LNCaP clone FGC (cell line): ENCODE results near the gene KMT2C.

Experiments used
- DNase-seq: peaks from one replicate; pipeline ENCODE4 v3.0.0-alpha.2; 2011; ENCODE audit warnings: low read depth
- H3K4me3 ChIP-seq: 2 replicates; pipeline ENCODE4 v1.5.1; 2011; ENCODE audit warnings: mild to moderate bottlenecking, low read depth, low read length, control low read depth
- CTCF ChIP-seq: IDR thresholded peaks from 2 replicates; pipeline ENCODE4 v1.5.1; 2012; ENCODE audit warnings: mild to moderate bottlenecking; ENCODE audit not compliant: control insufficient read depth, insufficient read depth; ENCODE audit errors: extremely low read depth

KMT2C gene

GRCh38 chr7:152341914-152342236 lies 93.9 kb downstream of the KMT2C start:
- DNase-seq = no peak
- no peak overlapping the region for H3K4me3 ChIP-seq
- no peak for TF ChIP-seq CTCF

GRCh38 chr7:152341039-152341913 lies 94.5 kb downstream of the KMT2C start:
- no peak overlapping the region for H3K4me3 ChIP-seq
- TF ChIP-seq CTCF = peak; percentile 63
- DNase-seq = no peak

- DNase-seq = no peak
- TF ChIP-seq CTCF = no peak
- H3K4me3 ChIP-seq = no peak overlapping the region
These were observed 95.6 kb downstream of the KMT2C start for GRCh38 chr7:152340161-152340560.

- no peak for TF ChIP-seq CTCF
- no peak for DNase-seq
- no peak overlapping the region for H3K4me3 ChIP-seq
These were observed 97.2 kb downstream of the KMT2C start for GRCh38 chr7:152338561-152338960.

- no peak for DNase-seq
- H3K4me3 ChIP-seq = no peak overlapping the region
- TF ChIP-seq CTCF = peak; percentile 60
These were observed 98.9 kb downstream of the KMT2C start for GRCh38 chr7:152336754-152337368.

- DNase-seq = no peak
- no peak overlapping the region for H3K4me3 ChIP-seq
- TF ChIP-seq CTCF = no peak
These were observed 99.8 kb downstream of the KMT2C start for GRCh38 chr7:152335900-152336571.
